ENCODE measurements around the gene CADM4. TPM values are rescaled to one million over a fixed set of nuclear protein-coding genes. Genes with fewer than 3 reads are reported as not detected.
A peak's percentile ranks its signal among the peaks of the same experiment; 100 is the strongest.

The CADM4 gene, protein sequence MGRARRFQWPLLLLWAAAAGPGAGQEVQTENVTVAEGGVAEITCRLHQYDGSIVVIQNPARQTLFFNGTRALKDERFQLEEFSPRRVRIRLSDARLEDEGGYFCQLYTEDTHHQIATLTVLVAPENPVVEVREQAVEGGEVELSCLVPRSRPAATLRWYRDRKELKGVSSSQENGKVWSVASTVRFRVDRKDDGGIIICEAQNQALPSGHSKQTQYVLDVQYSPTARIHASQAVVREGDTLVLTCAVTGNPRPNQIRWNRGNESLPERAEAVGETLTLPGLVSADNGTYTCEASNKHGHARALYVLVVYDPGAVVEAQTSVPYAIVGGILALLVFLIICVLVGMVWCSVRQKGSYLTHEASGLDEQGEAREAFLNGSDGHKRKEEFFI
- total RNA-seq = 1 to 10 TPM; 2.3 to 5.8 TPM

DNA sequence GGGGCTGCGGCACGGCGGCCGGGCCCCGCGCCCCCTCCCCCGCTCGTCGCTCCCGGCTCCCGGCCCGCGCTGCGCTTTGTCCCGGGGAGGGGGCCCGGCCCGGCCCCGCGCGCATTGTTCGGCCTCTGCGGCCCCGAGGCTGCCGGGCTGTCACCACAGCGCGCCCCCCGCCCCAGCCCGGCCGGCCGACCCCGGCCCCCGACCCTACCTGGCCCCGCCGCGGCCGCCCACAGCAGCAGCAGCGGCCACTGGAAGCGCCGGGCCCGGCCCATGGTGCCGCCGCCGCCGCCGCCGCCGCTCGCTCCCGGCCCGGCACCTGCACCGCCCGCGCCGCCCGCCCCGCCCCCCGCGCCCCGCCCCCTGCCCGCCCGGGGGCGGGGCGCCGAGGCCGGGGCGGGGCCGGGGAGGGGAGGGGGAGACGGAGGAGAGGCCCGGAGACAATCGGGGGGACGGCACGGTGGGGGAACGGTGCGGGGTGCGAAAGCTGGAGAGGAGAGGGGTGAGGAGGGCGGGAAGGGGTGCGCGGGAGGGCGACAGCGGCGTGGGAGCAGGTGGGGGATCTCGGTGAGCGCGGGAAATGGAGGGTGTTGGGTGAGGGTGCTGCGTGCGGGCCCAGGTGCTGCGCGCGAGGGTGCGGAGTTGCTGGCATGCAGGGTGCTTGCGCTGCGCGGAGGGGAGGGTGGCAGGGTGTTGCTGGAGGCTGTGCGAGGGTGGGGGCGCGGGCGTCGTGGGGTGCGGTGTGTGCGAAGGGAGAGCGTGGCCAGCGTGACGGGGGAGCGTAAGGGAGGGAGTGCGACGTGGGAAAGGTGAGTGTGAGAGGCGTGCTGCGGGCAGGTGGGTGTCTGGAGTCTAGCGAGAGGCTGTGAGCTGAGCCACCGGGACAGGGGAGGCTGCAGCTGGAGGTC is at the start of gene CADM4:
CADM4 (minus strand) TSS at position 332 of the 905 bp plus-strand sequence; CDS start at position 272, 60 bp downstream.
- Histone ChIP-seq H3K9me3 (no peaks in the 10 kb centered on the region), H3K27ac (no peak within 1 kb of the TSS), H3K4me1 (no peaks in the 10 kb centered on the region), H3K27me3 (no peaks in the 10 kb centered on the region), H3K9ac (ENCODE audit: low read depth in 2 of 2, low read length in 2 of 2) (peak within 1 kb of the TSS; percentile 12 to 43), H3K36me3 (no peaks in the 10 kb centered on the region), H3K4me3 (peak within 1 kb of the TSS; percentile 32)
- DNase-seq = peak; percentile 45
- TF ChIP-seq, protein P1, sequence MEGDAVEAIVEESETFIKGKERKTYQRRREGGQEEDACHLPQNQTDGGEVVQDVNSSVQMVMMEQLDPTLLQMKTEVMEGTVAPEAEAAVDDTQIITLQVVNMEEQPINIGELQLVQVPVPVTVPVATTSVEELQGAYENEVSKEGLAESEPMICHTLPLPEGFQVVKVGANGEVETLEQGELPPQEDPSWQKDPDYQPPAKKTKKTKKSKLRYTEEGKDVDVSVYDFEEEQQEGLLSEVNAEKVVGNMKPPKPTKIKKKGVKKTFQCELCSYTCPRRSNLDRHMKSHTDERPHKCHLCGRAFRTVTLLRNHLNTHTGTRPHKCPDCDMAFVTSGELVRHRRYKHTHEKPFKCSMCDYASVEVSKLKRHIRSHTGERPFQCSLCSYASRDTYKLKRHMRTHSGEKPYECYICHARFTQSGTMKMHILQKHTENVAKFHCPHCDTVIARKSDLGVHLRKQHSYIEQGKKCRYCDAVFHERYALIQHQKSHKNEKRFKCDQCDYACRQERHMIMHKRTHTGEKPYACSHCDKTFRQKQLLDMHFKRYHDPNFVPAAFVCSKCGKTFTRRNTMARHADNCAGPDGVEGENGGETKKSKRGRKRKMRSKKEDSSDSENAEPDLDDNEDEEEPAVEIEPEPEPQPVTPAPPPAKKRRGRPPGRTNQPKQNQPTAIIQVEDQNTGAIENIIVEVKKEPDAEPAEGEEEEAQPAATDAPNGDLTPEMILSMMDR (IDR thresholded peaks at IDR 0.05) = no peak
- intact Hi-C loops (cut with DNase I) = no loop called here

DNA sequence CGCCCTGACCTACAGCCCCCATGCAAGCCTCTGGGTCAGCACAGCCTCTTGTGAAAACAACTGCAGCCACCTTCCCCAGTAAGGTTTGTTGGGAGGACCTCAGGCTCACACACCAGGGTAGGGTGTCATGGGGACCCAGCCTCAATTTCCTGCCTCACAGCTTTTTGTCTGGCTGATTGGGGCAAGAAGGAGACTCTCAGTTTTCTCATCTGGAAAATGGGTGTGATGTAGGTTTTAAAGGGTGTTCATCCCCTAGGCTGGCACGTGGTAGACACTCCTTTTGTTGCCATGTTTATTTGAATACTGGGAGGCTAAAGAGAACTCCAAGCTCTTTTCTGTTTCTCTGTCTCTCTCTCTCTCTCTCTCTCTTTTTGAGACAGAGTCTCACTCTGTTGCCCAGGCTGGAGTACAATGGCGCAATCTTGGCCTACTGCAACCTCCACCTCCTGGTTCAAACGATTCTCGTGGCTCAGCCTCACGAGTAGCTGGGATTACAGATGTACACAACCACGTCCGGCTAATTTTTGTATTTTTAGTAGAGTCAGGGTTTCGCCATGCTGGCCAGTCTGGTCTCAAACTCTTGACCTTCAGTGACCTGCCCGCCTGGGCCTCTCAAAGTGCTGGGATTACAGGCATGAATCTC is 48.5 kb upstream of the CADM4 start:
- no peaks in the 10 kb centered on the region for H3K36me3 ChIP-seq
- H3K4me1 ChIP-seq = no peaks in the 10 kb centered on the region
- no peaks in the 10 kb centered on the region for H3K27me3 ChIP-seq
- TF ChIP-seq, protein P1 (IDR thresholded peaks at IDR 0.05) = no peak
- no peak for DNase-seq
- H3K9me3 ChIP-seq = no peaks in the 10 kb centered on the region
- no peak overlapping the region for H3K9ac ChIP-seq (ENCODE audit: low read depth in 2 of 2, low read length in 2 of 2)
- H3K27ac ChIP-seq = no peak overlapping the region
- intact Hi-C loops (cut with DNase I) = no loop called here
- no peak overlapping the region for H3K4me3 ChIP-seq

DNA sequence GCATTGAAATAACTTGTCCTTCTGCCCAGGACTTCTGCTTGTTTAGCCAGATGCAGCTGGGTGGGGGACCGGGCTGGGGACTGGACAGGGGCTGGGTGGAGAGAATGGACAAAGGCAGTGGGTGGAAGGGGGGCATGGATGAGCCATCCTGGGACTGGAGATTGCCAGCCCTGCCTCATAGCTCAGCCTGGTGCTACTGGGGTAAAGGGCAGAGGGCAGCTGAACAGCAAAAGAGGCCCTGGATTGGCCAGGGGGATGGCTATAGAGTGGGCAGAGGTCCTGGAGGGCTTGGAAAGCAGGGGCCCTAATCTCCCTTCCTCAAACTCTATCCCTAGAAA is 48.0 kb upstream of the CADM4 start:
- H3K9ac ChIP-seq (ENCODE audit: low read depth in 2 of 2, low read length in 2 of 2) = peak overlapping the region in 1 of 2 donors; percentile 2
- no peaks in the 10 kb centered on the region for H3K9me3 ChIP-seq
- no peak for DNase-seq
- no peaks in the 10 kb centered on the region for H3K4me1 ChIP-seq
- H3K36me3 ChIP-seq = no peaks in the 10 kb centered on the region
- no peak overlapping the region for H3K4me3 ChIP-seq
- no peaks in the 10 kb centered on the region for H3K27me3 ChIP-seq
- TF ChIP-seq, protein P1 (IDR thresholded peaks at IDR 0.05) = no peak
- intact Hi-C loops (cut with DNase I) = no loop called here
- no peak overlapping the region for H3K27ac ChIP-seq

DNA sequence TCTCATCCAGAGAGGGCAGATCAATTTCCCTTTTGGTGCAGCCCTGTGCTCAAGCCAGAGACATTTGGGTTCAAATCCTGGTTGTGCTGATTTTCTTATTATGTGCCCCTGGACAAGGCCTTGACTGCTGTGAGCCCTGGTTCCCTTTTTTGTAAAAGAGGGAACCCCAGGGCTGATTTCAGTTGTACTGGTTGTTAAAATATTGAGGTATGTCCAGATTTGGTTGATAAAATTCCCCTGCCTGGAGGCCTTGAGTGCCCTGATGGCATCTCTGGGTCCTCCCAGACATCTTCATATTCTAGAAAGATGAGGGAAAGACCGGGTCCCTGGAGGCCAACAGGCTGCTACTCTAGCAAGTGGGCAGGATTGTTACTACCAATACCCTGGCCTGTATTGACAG is 44.7 kb upstream of the CADM4 start:
- Histone ChIP-seq H3K9ac (ENCODE audit: low read depth in 2 of 2, low read length in 2 of 2) (no peak overlapping the region), H3K4me3 (no peak overlapping the region), H3K27me3 (no peaks in the 10 kb centered on the region), H3K36me3 (no peaks in the 10 kb centered on the region), H3K27ac (no peak overlapping the region), H3K4me1 (no peaks in the 10 kb centered on the region), H3K9me3 (no peaks in the 10 kb centered on the region)
- intact Hi-C loops (cut with DNase I) = no loop called here
- DNase-seq = no peak
- TF ChIP-seq, protein P1 (IDR thresholded peaks at IDR 0.05) = no peak

DNA sequence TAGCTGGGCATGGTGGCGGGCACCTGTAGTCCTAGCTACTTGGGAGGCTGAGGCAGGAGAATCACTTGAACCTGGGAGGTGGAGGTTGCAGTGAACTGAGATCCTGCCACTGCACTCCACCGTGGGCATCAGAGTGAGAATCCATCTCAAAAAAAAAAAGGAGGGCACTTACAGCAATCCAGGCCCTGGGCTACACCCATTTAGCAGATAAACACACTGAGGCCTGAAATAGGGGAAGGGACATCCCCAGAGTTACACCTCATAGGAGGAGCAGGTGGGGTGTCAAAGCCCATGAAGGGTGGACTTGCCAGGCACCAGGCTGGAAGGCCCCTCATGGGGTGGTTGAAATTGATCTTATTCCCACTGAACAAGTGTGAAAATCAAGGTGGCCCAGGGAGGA is 44.3 kb upstream of the CADM4 start:
- Histone ChIP-seq H3K4me3 (no peak overlapping the region), H3K27ac (no peak overlapping the region), H3K27me3 (no peaks in the 10 kb centered on the region), H3K9me3 (no peaks in the 10 kb centered on the region), H3K9ac (ENCODE audit: low read depth in 2 of 2, low read length in 2 of 2) (no peak overlapping the region), H3K4me1 (no peaks in the 10 kb centered on the region), H3K36me3 (no peaks in the 10 kb centered on the region)
- DNase-seq = no peak
- intact Hi-C loops (cut with DNase I) = no loop called here
- TF ChIP-seq, protein P1 (IDR thresholded peaks at IDR 0.05) = no peak
